Measurements from ENCODE around the gene CIAPIN1.

DNA sequence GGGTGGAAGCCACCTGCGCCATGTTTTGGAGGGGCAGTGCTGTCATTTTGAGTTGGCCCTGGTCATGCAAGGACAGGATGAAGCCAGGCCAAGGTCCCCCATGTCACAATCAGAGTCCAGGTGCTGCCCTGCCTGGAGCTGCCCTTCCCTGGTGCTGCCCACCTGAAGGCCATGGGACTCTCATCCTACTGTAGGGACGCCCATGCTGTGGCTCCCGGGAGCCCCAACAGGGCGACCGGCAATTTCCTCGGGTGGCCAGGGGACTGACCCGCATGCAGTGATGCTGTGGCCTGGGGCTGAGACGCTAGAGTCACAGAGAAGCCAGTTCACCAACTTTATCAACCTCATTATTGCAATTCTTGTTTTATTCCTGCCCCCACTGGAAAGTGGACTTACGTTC is 34.6 kb downstream of the CIAPIN1 start:
- no peak for TF ChIP-seq NRF1 (IDR thresholded peaks at IDR 0.05; ENCODE audit: low read depth, low read length)
- no peak for TF ChIP-seq EZH2phosphoT487 (IDR thresholded peaks at IDR 0.05; ENCODE audit: borderline replicate concordance, low read depth)
- TF ChIP-seq TAF1 (IDR thresholded peaks at IDR 0.05; ENCODE audit: borderline replicate concordance, low read depth, low read length), result no peak
- TF ChIP-seq, protein P1, sequence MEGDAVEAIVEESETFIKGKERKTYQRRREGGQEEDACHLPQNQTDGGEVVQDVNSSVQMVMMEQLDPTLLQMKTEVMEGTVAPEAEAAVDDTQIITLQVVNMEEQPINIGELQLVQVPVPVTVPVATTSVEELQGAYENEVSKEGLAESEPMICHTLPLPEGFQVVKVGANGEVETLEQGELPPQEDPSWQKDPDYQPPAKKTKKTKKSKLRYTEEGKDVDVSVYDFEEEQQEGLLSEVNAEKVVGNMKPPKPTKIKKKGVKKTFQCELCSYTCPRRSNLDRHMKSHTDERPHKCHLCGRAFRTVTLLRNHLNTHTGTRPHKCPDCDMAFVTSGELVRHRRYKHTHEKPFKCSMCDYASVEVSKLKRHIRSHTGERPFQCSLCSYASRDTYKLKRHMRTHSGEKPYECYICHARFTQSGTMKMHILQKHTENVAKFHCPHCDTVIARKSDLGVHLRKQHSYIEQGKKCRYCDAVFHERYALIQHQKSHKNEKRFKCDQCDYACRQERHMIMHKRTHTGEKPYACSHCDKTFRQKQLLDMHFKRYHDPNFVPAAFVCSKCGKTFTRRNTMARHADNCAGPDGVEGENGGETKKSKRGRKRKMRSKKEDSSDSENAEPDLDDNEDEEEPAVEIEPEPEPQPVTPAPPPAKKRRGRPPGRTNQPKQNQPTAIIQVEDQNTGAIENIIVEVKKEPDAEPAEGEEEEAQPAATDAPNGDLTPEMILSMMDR (IDR thresholded peaks at IDR 0.05), result no peak
- TF ChIP-seq RAD21 (IDR thresholded peaks at IDR 0.05; ENCODE audit: low read length), result no peak
- no peak for TF ChIP-seq TEAD4 (IDR thresholded peaks at IDR 0.05; ENCODE audit: borderline replicate concordance, insufficient read depth)
- TF ChIP-seq REST (IDR thresholded peaks at IDR 0.05; ENCODE audit: low read depth, low read length), result no peak
- TF ChIP-seq RXRA (IDR thresholded peaks at IDR 0.05; ENCODE audit: borderline replicate concordance, low read depth), result no peak
- no peak for TF ChIP-seq YY1 (IDR thresholded peaks at IDR 0.05; ENCODE audit: low read depth)
